Measurements from ENCODE around the gene OR10T2.
"Not testable (repeated sequence)": the region's sequence is repeated elsewhere in the genome, so short reads cannot be mapped to it uniquely, and the experiment has no call there.

OR10T2 gene

GRCh38 chr1:158356616-158357015 is 42.6 kb downstream of the OR10T2 start:
- H3K4me1 ChIP-seq (ENCODE audit: control insufficient read depth, insufficient read depth, low read length): no peaks in the 10 kb centered on the region
- H3K27ac ChIP-seq (ENCODE audit: low read length): no peak overlapping the region
- peaks cover 0 to 2% of the 10 kb centered on the region in 2 donors for H3K27me3 ChIP-seq (ENCODE audit: control insufficient read depth in 1 of 2, insufficient read depth in 2 of 2, low read length in 2 of 2)
- no peak overlapping the region for H3K4me3 ChIP-seq (ENCODE audit: low read length in 2 of 2)
- no peaks in the 10 kb centered on the region for H3K9me3 ChIP-seq (ENCODE audit: control insufficient read depth in 2 of 2, low read length in 2 of 2)
- H3K9ac ChIP-seq (ENCODE audit: low read length in 2 of 2): no peak overlapping the region
- no peaks in the 10 kb centered on the region for H3K36me3 ChIP-seq (ENCODE audit: control insufficient read depth in 2 of 2, insufficient read depth in 2 of 2, low read length in 2 of 2)

GRCh38 chr1:158355773-158356285 is 43.4 kb downstream of the OR10T2 start:
- Histone ChIP-seq H3K27me3 (ENCODE audit: control insufficient read depth in 1 of 2, insufficient read depth in 2 of 2, low read length in 2 of 2) (peaks cover 0 to 2% of the 10 kb centered on the region in 2 donors), H3K9me3 (ENCODE audit: control insufficient read depth in 2 of 2, low read length in 2 of 2) (no peaks in the 10 kb centered on the region), H3K4me1 (ENCODE audit: control insufficient read depth, insufficient read depth, low read length) (no peaks in the 10 kb centered on the region), H3K36me3 (ENCODE audit: control insufficient read depth in 2 of 2, insufficient read depth in 2 of 2, low read length in 2 of 2) (no peaks in the 10 kb centered on the region), H3K27ac (ENCODE audit: low read length) (no peak overlapping the region), H3K4me3 (ENCODE audit: low read length in 2 of 2) (no peak overlapping the region), H3K9ac (ENCODE audit: low read length in 2 of 2) (no peak overlapping the region)

DNA sequence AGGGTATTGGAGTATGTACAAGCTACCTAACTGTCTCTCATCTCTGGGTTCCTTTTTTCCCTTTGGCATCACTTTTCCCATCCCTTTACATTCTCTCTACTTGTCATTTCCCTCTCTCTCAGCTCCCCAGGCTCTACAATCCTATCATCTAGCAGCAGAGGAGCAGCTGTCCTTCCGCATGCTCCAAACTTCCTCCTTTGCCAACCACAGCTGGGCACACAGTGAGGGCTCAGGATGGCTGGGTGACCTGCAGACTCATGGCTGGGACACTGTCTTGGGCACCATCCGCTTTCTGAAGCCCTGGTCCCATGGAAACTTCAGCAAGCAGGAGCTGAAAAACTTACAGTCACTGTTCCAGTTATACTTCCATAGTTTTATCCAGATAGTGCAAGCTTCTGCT is 45.0 kb downstream of the OR10T2 start:
- H3K9ac ChIP-seq (ENCODE audit: low read length in 2 of 2): no peak overlapping the region
- H3K27me3 ChIP-seq (ENCODE audit: control insufficient read depth in 1 of 2, insufficient read depth in 2 of 2, low read length in 2 of 2): peaks cover 0 to 2% of the 10 kb centered on the region in 2 donors
- H3K27ac ChIP-seq (ENCODE audit: low read length): no peak overlapping the region
- H3K4me1 ChIP-seq (ENCODE audit: control insufficient read depth, insufficient read depth, low read length): no peaks in the 10 kb centered on the region
- no peaks in the 10 kb centered on the region for H3K9me3 ChIP-seq (ENCODE audit: control insufficient read depth in 2 of 2, low read length in 2 of 2)
- H3K36me3 ChIP-seq (ENCODE audit: control insufficient read depth in 2 of 2, insufficient read depth in 2 of 2, low read length in 2 of 2): no peaks in the 10 kb centered on the region
- no peak overlapping the region for H3K4me3 ChIP-seq (ENCODE audit: low read length in 2 of 2)

DNA sequence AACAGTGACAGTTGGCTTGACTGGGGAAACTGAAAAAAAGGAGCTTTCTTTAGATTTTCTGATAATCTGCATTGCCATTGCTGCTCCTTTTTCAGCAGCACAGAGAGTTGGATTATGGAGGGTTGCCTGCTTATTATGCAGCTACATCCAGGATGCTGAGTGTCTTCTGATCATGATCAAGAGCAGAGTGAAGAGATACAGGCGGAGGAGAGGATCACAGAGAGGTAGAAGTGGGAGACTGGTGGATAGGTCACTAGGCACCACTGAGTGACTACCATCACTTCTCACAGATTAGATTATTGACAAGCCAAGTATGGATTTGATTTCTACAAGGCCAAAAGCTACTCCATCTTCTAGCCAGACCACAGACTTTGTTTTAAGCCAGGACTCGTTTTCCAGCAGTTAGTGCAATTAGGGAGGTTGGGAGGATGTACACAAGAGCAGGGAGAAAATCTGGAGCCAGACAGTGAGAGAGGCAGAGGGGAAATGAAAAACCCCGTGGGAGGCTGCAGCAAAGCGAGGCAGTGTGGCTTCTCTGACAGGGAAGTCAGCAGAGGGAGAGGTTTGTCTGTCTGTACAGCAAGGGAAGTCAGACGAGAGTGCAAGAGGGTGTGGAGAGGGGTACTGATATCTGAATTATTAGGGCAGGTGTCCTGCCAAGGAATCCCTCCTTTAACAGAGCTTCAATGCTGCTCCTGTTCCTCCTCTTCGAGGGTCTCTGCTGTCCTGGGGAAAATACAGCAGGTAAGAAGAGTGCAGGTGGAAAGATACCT is 45.8 kb downstream of the OR10T2 start, which contains the start of gene CD1E:
Gene CD1E (plus strand): TSS at position 592 of the 773 bp plus-strand sequence. CDS start 95 bp downstream, at position 687.
- Histone ChIP-seq H3K4me1 (ENCODE audit: control insufficient read depth, insufficient read depth, low read length) (no peaks in the 10 kb centered on the region), H3K36me3 (ENCODE audit: control insufficient read depth in 2 of 2, insufficient read depth in 2 of 2, low read length in 2 of 2) (no peaks in the 10 kb centered on the region), H3K27me3 (ENCODE audit: control insufficient read depth in 1 of 2, insufficient read depth in 2 of 2, low read length in 2 of 2) (peaks cover 0 to 2% of the 10 kb centered on the region in 2 donors), H3K4me3 (ENCODE audit: low read length in 2 of 2) (no peak within 1 kb of the TSS), H3K9me3 (ENCODE audit: control insufficient read depth in 2 of 2, low read length in 2 of 2) (no peaks in the 10 kb centered on the region), H3K9ac (ENCODE audit: low read length in 2 of 2) (no peak within 1 kb of the TSS), H3K27ac (ENCODE audit: low read length) (no peak within 1 kb of the TSS)

DNA sequence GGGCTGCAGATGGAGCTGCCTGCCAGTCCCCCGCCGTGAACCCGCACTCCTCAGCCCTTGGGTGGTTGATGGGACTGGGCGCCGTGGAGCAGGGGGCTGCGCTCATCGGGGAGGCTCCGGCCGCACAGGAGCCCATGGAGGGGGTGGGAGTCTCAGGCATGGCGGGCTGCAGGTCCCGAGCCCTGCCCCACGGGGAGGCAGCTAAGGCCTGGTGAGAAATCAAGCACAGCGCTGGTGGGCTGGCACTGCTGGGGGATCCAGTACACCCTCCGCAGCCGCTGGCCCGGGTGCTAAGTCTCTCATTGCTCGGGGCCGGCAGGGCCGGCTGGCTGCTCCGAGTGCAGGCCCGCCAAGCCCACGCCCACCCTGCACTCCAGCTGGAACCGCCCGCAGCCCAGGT is 50.3 kb downstream of the OR10T2 start:
- not testable (repeated sequence) for H3K36me3 ChIP-seq (ENCODE audit: control insufficient read depth in 2 of 2, insufficient read depth in 2 of 2, low read length in 2 of 2); H3K4me3 ChIP-seq (ENCODE audit: low read length in 2 of 2); H3K9ac ChIP-seq (ENCODE audit: low read length in 2 of 2); H3K27me3 ChIP-seq (ENCODE audit: control insufficient read depth in 1 of 2, insufficient read depth in 2 of 2, low read length in 2 of 2); H3K9me3 ChIP-seq (ENCODE audit: control insufficient read depth in 2 of 2, low read length in 2 of 2); H3K27ac ChIP-seq (ENCODE audit: low read length); H3K4me1 ChIP-seq (ENCODE audit: control insufficient read depth, insufficient read depth, low read length)
